NCI-H446 (cell line): ENCODE measurements around the gene TBC1D16.

Experiments used
- DNase-seq, 2 experiments: peaks; one replicate each; lab custom pipeline; 2025; lab: John Stamatoyannopoulos, UW

Gene TBC1D16

GRCh38 chr17:80035687-80035936 is at the start of gene TBC1D16:
TSS of gene TBC1D16 (minus strand) at chr17:80035872. CDS start at chr17:80013547, 22,325 bp downstream.
- DNase-seq, result no peak

- no peak for DNase-seq
Measured at GRCh38 chr17:80084773-80085172, 49.1 kb upstream of the TBC1D16 start.

GRCh38 chr17:80083136-80083661 is 47.5 kb upstream of the TBC1D16 start:
- DNase-seq, result no peak

GRCh38 chr17:80082403-80083135 is 46.9 kb upstream of the TBC1D16 start:
- peak; percentile 71 to 87 for DNase-seq

- DNase-seq, result no peak
Measured at GRCh38 chr17:80081596-80081995, 45.9 kb upstream of the TBC1D16 start.

GRCh38 chr17:80080081-80080480 is 44.4 kb upstream of the TBC1D16 start:
- DNase-seq, result no peak

- no peak for DNase-seq
Measured at GRCh38 chr17:80072410-80072809, 36.7 kb upstream of the TBC1D16 start.

GRCh38 chr17:80071116-80071841 is 35.6 kb upstream of the TBC1D16 start:
- DNase-seq, result no peak

GRCh38 chr17:80070375-80071115 is 34.9 kb upstream of the TBC1D16 start:
- DNase-seq, result no peak

GRCh38 chr17:80068301-80069222 is 32.9 kb upstream of the TBC1D16 start:
- no peak for DNase-seq

GRCh38 chr17:80067393-80067986 is 31.8 kb upstream of the TBC1D16 start:
- DNase-seq, result no peak

GRCh38 chr17:80065478-80066170 is 30.0 kb upstream of the TBC1D16 start:
- no peak for DNase-seq

- no peak for DNase-seq
Measured at GRCh38 chr17:80064696-80065095, 29.0 kb upstream of the TBC1D16 start.

- peak in 1 of 2 experiments; percentile 48 for DNase-seq
Measured at GRCh38 chr17:80063830-80064585, 28.3 kb upstream of the TBC1D16 start.

- DNase-seq, result no peak
Measured at GRCh38 chr17:80061421-80061820, 25.7 kb upstream of the TBC1D16 start.

GRCh38 chr17:80060644-80061043 is 25.0 kb upstream of the TBC1D16 start:
- DNase-seq, result no peak

- DNase-seq, result no peak
Measured at GRCh38 chr17:80058311-80058955, 22.8 kb upstream of the TBC1D16 start.

- no peak for DNase-seq
Measured at GRCh38 chr17:80055597-80055996, 19.9 kb upstream of the TBC1D16 start.

GRCh38 chr17:80053102-80053501 is 17.4 kb upstream of the TBC1D16 start:
- DNase-seq, result no peak
